HCT116 (cell line): Measurements from ENCODE around the gene OPTN. TPM values are rescaled to one million over a fixed set of nuclear protein-coding genes. Genes with fewer than 3 reads are reported as not detected.

Source experiments
- ATAC-seq: fragments of 200-7000 bp; cut with Tn5 transposase; 2 replicates; pipeline ENCODE4 v1.9.1; 2020; ENCODE audit warnings: mild to moderate bottlenecking, moderate library complexity
- BruUV-seq: library from RNA; stranded (reverse); fragments of 400-500 nt; replicated peaks from 2 replicates; lab custom pipeline; 2021; lab: Mats Ljungman, UMichigan
- CTCF ChIA-PET: fragments of 300-600 bp; sonication (Branson Sonifier 250); formaldehyde crosslinking; loops from one replicate; lab custom pipeline; 2021; ENCODE audit warnings: antibody characterized with exemption; lab: Charles Lee
- POLR2A ChIA-PET: fragments of 300-600, 350-600 bp; sonication (Branson Sonifier 250); formaldehyde crosslinking; loops from one replicate; lab custom pipeline; 2021; ENCODE audit warnings: antibody characterized with exemption; lab: Charles Lee
- RAD21 ChIA-PET, 2 experiments: fragments of 300-600 bp; sonication (Branson Sonifier 250); formaldehyde crosslinking; loops; one replicate each; lab custom pipeline; 2023; ENCODE audit warnings: low total read pairs in 2 of 2; ENCODE audit not compliant: uncharacterized antibody in 2 of 2, unreplicated experiment in 2 of 2, low non-redundant PET in 1 of 2; lab: Charles Lee
- DNase-seq: peaks from one replicate; pipeline ENCODE4 v3.0.0-alpha.2; 2010; ENCODE audit warnings: low read depth, low spot score
- H2AFZ ChIP-seq: fragments of 200-600 bp; shearing (Covaris generic), sonication (generic); 2 replicates; pipeline ENCODE4 v1.6.1; 2017; ENCODE audit warnings: low read depth, mixed run types, mixed read lengths, antibody characterized with exemption, low read length; ENCODE audit not compliant: poor library complexity, severe bottlenecking
- H3K27ac ChIP-seq: 2 replicates; pipeline ENCODE4 v1.5.1; 2012; ENCODE audit warnings: low read depth, low read length
- H3K27me3 ChIP-seq: fragments of 200-600 bp; sonication (generic); 2 replicates; pipeline ENCODE4 v1.6.1; 2016; ENCODE audit warnings: mixed run types, low read length, mixed read lengths; ENCODE audit not compliant: insufficient read depth
- H3K36me3 ChIP-seq, 2 experiments: fragments of 200-500 bp in 1 of 2; fragments of 200-600 bp in 1 of 2; sonication (Bioruptor generic) in 1 of 2; sonication (generic) in 1 of 2; 2 replicates each; pipeline versions ENCODE4 v1.5.1 to v1.6.1; 2014 to 2016; ENCODE audit warnings: low read length in 2 of 2, inconsistent platforms in 1 of 2, mixed read lengths in 1 of 2, mixed run types in 1 of 2; ENCODE audit not compliant: insufficient read depth in 2 of 2, control insufficient read depth in 1 of 2
- H3K4me1 ChIP-seq, 2 experiments: fragments of 200-600 bp in 1 of 2; sonication (generic) in 1 of 2; 2 replicates each; pipeline versions ENCODE4 v1.5.1 to v1.6.1; 2012 to 2017; ENCODE audit warnings: low read length in 2 of 2, inconsistent platforms in 1 of 2, mild to moderate bottlenecking in 1 of 2, mixed read lengths in 1 of 2, mixed run types in 1 of 2, moderate library complexity in 1 of 2; ENCODE audit not compliant: insufficient read depth in 2 of 2, control insufficient read depth in 1 of 2
- H3K4me2 ChIP-seq: fragments of 200-600 bp; sonication (generic); 2 replicates; pipeline ENCODE4 v1.6.1; 2017; ENCODE audit warnings: mixed run types, low read length, mixed read lengths
- H3K4me3 ChIP-seq, 2 experiments: fragments of 200-600 bp in 1 of 2; sonication (generic) in 1 of 2; replicated peaks in 1 of 2; 2 replicates each; pipeline ENCODE4 v1.5.1; 2011 to 2016; ENCODE audit warnings: low read length in 2 of 2, control low read depth in 1 of 2, low read depth in 1 of 2, mild to moderate bottlenecking in 1 of 2, mixed read lengths in 1 of 2, mixed run types in 1 of 2
- H3K79me2 ChIP-seq: fragments of 200-600 bp; sonication (generic); 2 replicates; pipeline ENCODE4 v1.6.1; 2017; ENCODE audit warnings: mild to moderate bottlenecking, mixed run types, low read length, moderate library complexity, mixed read lengths; ENCODE audit not compliant: insufficient read depth
- H3K9ac ChIP-seq: fragments of 200-600 bp; sonication (generic); 2 replicates; pipeline ENCODE4 v1.6.1; 2016; ENCODE audit warnings: low read length, mixed read lengths
- H3K9me2 ChIP-seq: fragments of 200-600 bp; sonication (generic), shearing (Covaris generic); 2 replicates; pipeline ENCODE4 v1.6.1; 2017; ENCODE audit warnings: mixed run types, mild to moderate bottlenecking, moderate library complexity; ENCODE audit not compliant: insufficient read depth
- H3K9me3 ChIP-seq, 2 experiments: fragments of 200-500 bp in 1 of 2; fragments of 200-600 bp in 1 of 2; sonication (Bioruptor generic) in 1 of 2; sonication (generic) in 1 of 2; 2 replicates each; pipeline ENCODE4 v1.6.1; 2014 to 2017; ENCODE audit warnings: low read length in 2 of 2, mixed read lengths in 2 of 2, inconsistent platforms in 1 of 2, low read depth in 1 of 2, mild to moderate bottlenecking in 1 of 2, mixed run types in 1 of 2, moderate library complexity in 1 of 2; ENCODE audit not compliant: control insufficient read depth in 1 of 2, insufficient read depth in 1 of 2
- H4K20me1 ChIP-seq: fragments of 200-600 bp; sonication (generic), shearing (Covaris generic); 2 replicates; pipeline ENCODE4 v1.6.1; 2017; ENCODE audit warnings: mixed run types, mild to moderate bottlenecking, moderate library complexity; ENCODE audit not compliant: insufficient read depth
- CBX3 ChIP-seq: IDR thresholded peaks from 2 replicates; pipeline ENCODE4 v1.6.1; 2012; ENCODE audit warnings: low read depth
- CEBPB ChIP-seq: IDR thresholded peaks from 2 replicates; pipeline ENCODE4 v1.6.1; 2012; ENCODE audit warnings: low read depth
- ELF1 ChIP-seq: IDR thresholded peaks from 2 replicates; pipeline ENCODE4 v1.6.1; 2012; ENCODE audit warnings: low read depth, borderline replicate concordance
- EZH2phosphoT487 ChIP-seq: fragments of 200-600 bp; IDR thresholded peaks from 2 replicates; pipeline ENCODE4 v1.6.1; 2018; ENCODE audit warnings: antibody characterized with exemption, borderline replicate concordance
- FOSL1 ChIP-seq: IDR thresholded peaks from 2 replicates; pipeline ENCODE4 v1.6.1; 2012; ENCODE audit warnings: low read depth
- JUND ChIP-seq: IDR thresholded peaks from 2 replicates; pipeline ENCODE4 v1.6.1; 2012
- POLR2A ChIP-seq: IDR thresholded peaks from 2 replicates; pipeline ENCODE4 v1.7.0; 2011; ENCODE audit warnings: borderline replicate concordance; ENCODE audit not compliant: insufficient read depth, insufficient read length; ENCODE audit errors: extremely low read depth
- POLR2AphosphoS5 ChIP-seq: IDR thresholded peaks from 2 replicates; pipeline ENCODE4 v1.6.1; 2011; ENCODE audit warnings: mild to moderate bottlenecking, low read depth, low read length, moderate library complexity
- SIN3A ChIP-seq: IDR thresholded peaks from 2 replicates; pipeline ENCODE4 v1.6.1; 2012; ENCODE audit warnings: low read depth
- SP1 ChIP-seq: IDR thresholded peaks from 2 replicates; pipeline ENCODE4 v1.6.1; 2012; ENCODE audit warnings: low read depth
- SRF ChIP-seq: IDR thresholded peaks from 2 replicates; pipeline ENCODE4 v1.6.1; 2012; ENCODE audit warnings: low read depth
- TCF7L2 ChIP-seq: IDR thresholded peaks from 2 replicates; pipeline ENCODE4 v1.7.0; 2011; ENCODE audit warnings: borderline replicate concordance, inconsistent platforms; ENCODE audit not compliant: insufficient read depth, insufficient read length; ENCODE audit errors: extremely low read depth
- YY1 ChIP-seq: IDR thresholded peaks from 2 replicates; pipeline ENCODE4 v1.6.1; 2011; ENCODE audit warnings: low read length, low read depth, moderate library complexity, mild to moderate bottlenecking; ENCODE audit not compliant: insufficient replicate concordance; ENCODE audit errors: extremely low read depth
- intact Hi-C: fragments of 100-400 bp; cut with micrococcal nuclease; formaldehyde crosslinking; loops from 2 replicates; pipeline ENCODE4 v1.10.0; 2022
- total RNA-seq: library from RNA; stranded (reverse); gene quantifications from one replicate; pipeline ENCODE4 v1.2.1, GENCODE V29; 2021; ENCODE audit not compliant: unreplicated experiment
- TF ChIP-seq, protein P1 (sequence below): IDR thresholded peaks from 2 replicates; pipeline ENCODE4 v1.6.1; 2012
- TF ChIP-seq, protein P2 (sequence below): IDR thresholded peaks from 2 replicates; pipeline ENCODE4 v1.6.1; 2012; ENCODE audit warnings: low read depth

Gene OPTN
- total RNA-seq, 1 experiment from 2014 or later, result 17.0 TPM

DNA sequence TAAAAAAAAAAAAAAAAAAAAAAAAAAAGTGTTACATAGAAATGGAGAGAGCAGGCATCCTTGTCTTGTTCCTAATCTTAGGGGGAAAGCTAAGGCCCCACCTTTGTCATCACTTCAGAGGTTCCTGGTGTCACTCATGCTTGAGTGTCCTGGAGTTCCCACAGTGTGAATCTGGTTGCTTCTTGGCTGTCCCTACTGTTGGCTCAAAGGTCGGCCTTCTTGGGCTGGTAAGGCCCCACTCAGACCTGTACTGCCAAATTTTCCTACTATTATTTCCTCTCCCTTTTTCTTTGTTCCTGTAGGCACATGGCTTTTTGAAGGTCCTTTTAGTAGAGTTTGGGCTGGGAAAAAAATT is 21.5 kb downstream of the OPTN start:
- Histone ChIP-seq H3K9me3 (no peaks in the 10 kb centered on the region), H2AFZ (no peak overlapping the region), H3K9me2 (no peaks in the 10 kb centered on the region), H3K36me3 (peaks cover 0 to 3% of the 10 kb centered on the region in 2 experiments; a peak in 1 of 4 replicates), H3K9ac (no peak overlapping the region), H4K20me1 (no peaks in the 10 kb centered on the region), H3K4me2 (no peak overlapping the region), H3K79me2 (no peaks in the 10 kb centered on the region), H3K27me3 (no peaks in the 10 kb centered on the region), H3K27ac (no peak overlapping the region), H3K4me3 (no peak overlapping the region), H3K4me1 (no peaks in the 10 kb centered on the region)
- ChIA-PET CTCF (no interaction called here), RAD21 (no interaction called here), POLR2A (no interaction called here)
- no peak for TF ChIP-seq FOSL1
- no peak for TF ChIP-seq TCF7L2
- TF ChIP-seq POLR2A, result no peak
- TF ChIP-seq YY1, result no peak
- TF ChIP-seq SRF, result no peak
- TF ChIP-seq POLR2AphosphoS5, result no peak
- TF ChIP-seq, protein P1, sequence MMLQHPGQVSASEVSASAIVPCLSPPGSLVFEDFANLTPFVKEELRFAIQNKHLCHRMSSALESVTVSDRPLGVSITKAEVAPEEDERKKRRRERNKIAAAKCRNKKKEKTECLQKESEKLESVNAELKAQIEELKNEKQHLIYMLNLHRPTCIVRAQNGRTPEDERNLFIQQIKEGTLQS, result no peak
- no peak for TF ChIP-seq CEBPB
- TF ChIP-seq CBX3, result no peak
- TF ChIP-seq SIN3A, result no peak
- no peak for TF ChIP-seq ELF1
- TF ChIP-seq JUND, result no peak
- no peak for TF ChIP-seq SP1
- intact Hi-C loops, result no loop called here
- ATAC-seq (no peak), DNase-seq (no peak)
- BruUV-seq, result no TSS peak

DNA sequence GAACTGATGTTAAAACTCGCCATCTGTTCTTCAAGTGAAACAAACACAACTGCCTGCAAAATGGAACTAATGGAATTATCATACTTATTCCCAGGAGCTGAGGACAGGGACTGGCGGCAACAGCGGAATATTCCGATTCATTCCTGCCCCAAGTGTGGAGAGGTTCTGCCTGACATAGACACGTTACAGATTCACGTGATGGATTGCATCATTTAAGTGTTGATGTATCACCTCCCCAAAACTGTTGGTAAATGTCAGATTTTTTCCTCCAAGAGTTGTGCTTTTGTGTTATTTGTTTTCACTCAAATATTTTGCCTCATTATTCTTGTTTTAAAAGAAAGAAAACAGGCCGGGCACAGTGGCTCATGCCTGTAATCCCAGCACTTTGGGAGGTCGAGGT is 36.7 kb downstream of the OPTN start:
- H3K9me3 ChIP-seq, result no peaks in the 10 kb centered on the region
- H3K9ac ChIP-seq, result no peak overlapping the region
- H3K27me3 ChIP-seq, result no peaks in the 10 kb centered on the region
- no TSS peak for BruUV-seq
- intact Hi-C loops, result no loop called here
- POLR2A ChIA-PET, result no interaction called here
- TF ChIP-seq FOSL1 (no peak), SP1 (no peak), SIN3A (no peak), EZH2phosphoT487 (no peak), SRF (no peak), ELF1 (no peak), JUND (no peak)
- TF ChIP-seq, protein P2, sequence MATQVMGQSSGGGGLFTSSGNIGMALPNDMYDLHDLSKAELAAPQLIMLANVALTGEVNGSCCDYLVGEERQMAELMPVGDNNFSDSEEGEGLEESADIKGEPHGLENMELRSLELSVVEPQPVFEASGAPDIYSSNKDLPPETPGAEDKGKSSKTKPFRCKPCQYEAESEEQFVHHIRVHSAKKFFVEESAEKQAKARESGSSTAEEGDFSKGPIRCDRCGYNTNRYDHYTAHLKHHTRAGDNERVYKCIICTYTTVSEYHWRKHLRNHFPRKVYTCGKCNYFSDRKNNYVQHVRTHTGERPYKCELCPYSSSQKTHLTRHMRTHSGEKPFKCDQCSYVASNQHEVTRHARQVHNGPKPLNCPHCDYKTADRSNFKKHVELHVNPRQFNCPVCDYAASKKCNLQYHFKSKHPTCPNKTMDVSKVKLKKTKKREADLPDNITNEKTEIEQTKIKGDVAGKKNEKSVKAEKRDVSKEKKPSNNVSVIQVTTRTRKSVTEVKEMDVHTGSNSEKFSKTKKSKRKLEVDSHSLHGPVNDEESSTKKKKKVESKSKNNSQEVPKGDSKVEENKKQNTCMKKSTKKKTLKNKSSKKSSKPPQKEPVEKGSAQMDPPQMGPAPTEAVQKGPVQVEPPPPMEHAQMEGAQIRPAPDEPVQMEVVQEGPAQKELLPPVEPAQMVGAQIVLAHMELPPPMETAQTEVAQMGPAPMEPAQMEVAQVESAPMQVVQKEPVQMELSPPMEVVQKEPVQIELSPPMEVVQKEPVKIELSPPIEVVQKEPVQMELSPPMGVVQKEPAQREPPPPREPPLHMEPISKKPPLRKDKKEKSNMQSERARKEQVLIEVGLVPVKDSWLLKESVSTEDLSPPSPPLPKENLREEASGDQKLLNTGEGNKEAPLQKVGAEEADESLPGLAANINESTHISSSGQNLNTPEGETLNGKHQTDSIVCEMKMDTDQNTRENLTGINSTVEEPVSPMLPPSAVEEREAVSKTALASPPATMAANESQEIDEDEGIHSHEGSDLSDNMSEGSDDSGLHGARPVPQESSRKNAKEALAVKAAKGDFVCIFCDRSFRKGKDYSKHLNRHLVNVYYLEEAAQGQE, result no peak
- TF ChIP-seq, protein P1, result no peak
- TF ChIP-seq, all 23 proteins: peak for 0
- CTCF ChIA-PET, result no interaction called here
- no peaks in the 10 kb centered on the region for H3K79me2 ChIP-seq
- no peaks in the 10 kb centered on the region for H3K4me1 ChIP-seq
- DNase-seq (no peak), ATAC-seq (no peak)
- H3K36me3 ChIP-seq, result peaks cover 0 to 8% of the 10 kb centered on the region in 2 experiments; a peak in 1 of 4 replicates
- no peaks in the 10 kb centered on the region for H3K9me2 ChIP-seq
- H4K20me1 ChIP-seq, result no peaks in the 10 kb centered on the region
- H2AFZ ChIP-seq, result no peak overlapping the region
- RAD21 ChIA-PET, result no interaction called here
- H3K27ac ChIP-seq, result no peak overlapping the region
- no peak overlapping the region for H3K4me2 ChIP-seq
- no peak overlapping the region for H3K4me3 ChIP-seq
